Measurements from ENCODE around the gene TGIF2. TPM values are rescaled to one million over a fixed set of nuclear protein-coding genes. Genes with fewer than 3 reads are reported as not detected.

The TGIF2 gene
- total and polyA plus RNA-seq, 2 donors from 2014 or later: 11.0 to 15.3 TPM

DNA sequence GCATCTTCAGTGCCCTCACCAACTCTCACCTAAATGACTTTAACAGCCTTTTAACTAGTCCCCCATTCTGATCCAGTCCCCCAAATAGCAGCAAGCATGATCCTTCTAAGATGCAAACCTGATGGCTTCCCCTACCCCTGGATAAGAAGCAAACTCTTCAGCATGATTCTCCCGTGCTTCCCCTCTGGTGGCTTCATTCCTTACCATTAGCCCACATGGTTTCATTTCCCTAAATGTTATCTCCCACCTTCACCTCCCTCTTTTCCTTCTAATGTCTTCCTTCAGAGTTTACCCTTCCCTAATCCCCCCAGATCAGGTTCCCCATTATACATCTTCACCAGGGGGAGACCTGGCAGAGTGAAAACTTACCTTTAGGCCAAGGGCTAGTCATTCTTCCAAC is 28.1 kb downstream of the TGIF2 start:
- peaks cover 0 to 13% (median 2%) of the 10 kb centered on the region in 3 donors for H3K4me1 ChIP-seq (ENCODE audit: control insufficient read depth in 2 of 3, insufficient read depth in 2 of 3, low read depth in 1 of 3, low read length in 3 of 3)
- TF ChIP-seq CTCF (IDR thresholded peaks at IDR 0.05; ENCODE audit: borderline replicate concordance, extremely low read depth, insufficient read depth): no peak
- H3K27me3 ChIP-seq (ENCODE audit: control insufficient read depth, insufficient read depth, low read length): no peaks in the 10 kb centered on the region
- H3K9ac ChIP-seq (ENCODE audit: low read length in 3 of 3): no peak overlapping the region
- no peaks in the 10 kb centered on the region for H3K36me3 ChIP-seq (ENCODE audit: control insufficient read depth in 2 of 3, insufficient read depth in 3 of 3, low read length in 3 of 3)
- peak in 1 of 5 donors; percentile 27 for DNase-seq
- no peak overlapping the region for H3K27ac ChIP-seq (ENCODE audit: low read depth in 2 of 2, low read length in 2 of 2)
- intact Hi-C loops (cut with DNase I): loop anchor here (10.0 kb wide), 1 partner anchor 47 kb away; no protein-coding TSS in a partner anchor
- no peaks in the 10 kb centered on the region for H3K9me3 ChIP-seq (ENCODE audit: control insufficient read depth in 2 of 3, insufficient read depth in 1 of 3, low read length in 3 of 3)
- no peak overlapping the region for H3K4me3 ChIP-seq (ENCODE audit: low read length in 3 of 3)
- FAIRE-seq: no peak

- peaks cover 4 to 8% (median 5%) of the 10 kb centered on the region in 3 donors for H3K36me3 ChIP-seq (ENCODE audit: control insufficient read depth in 2 of 3, insufficient read depth in 3 of 3, low read length in 3 of 3)
- peak overlapping the region; percentile 88 to 93 for H3K27ac ChIP-seq (ENCODE audit: low read depth in 2 of 2, low read length in 2 of 2)
- H3K9ac ChIP-seq (ENCODE audit: low read length in 3 of 3): peak overlapping the region; percentile 40 to 93 (median 89)
- H3K9me3 ChIP-seq (ENCODE audit: control insufficient read depth in 2 of 3, insufficient read depth in 1 of 3, low read length in 3 of 3): no peaks in the 10 kb centered on the region
- no peak for TF ChIP-seq CTCF (IDR thresholded peaks at IDR 0.05; ENCODE audit: borderline replicate concordance, extremely low read depth, insufficient read depth)
- H3K4me1 ChIP-seq (ENCODE audit: control insufficient read depth in 2 of 3, insufficient read depth in 2 of 3, low read depth in 1 of 3, low read length in 3 of 3): peaks cover 0 to 16% (median 16%) of the 10 kb centered on the region in 3 donors
- no peak for FAIRE-seq
- intact Hi-C loops (cut with DNase I): loop anchor here (10.0 kb wide), 1 partner anchor 50 kb away; no protein-coding TSS in a partner anchor
- H3K4me3 ChIP-seq (ENCODE audit: low read length in 3 of 3): peak overlapping the region; percentile 45 to 87 (median 61)
- peak in 3 of 5 donors; percentile 60 to 89 (median 73) for DNase-seq
- no peaks in the 10 kb centered on the region for H3K27me3 ChIP-seq (ENCODE audit: control insufficient read depth, insufficient read depth, low read length)
Observed at GRCh38 chr20:36604952-36605398, 31.6 kb downstream of the TGIF2 start.

GRCh38 chr20:36605399-36606157 is 32.2 kb downstream of the TGIF2 start, which contains the start of gene RAB5IF:
Gene RAB5IF, plus strand, starts transcription at chr20:36605779. Its CDS starts 173 bp downstream, at chr20:36605952.
- Histone ChIP-seq H3K4me1 (ENCODE audit: control insufficient read depth in 2 of 3, insufficient read depth in 2 of 3, low read depth in 1 of 3, low read length in 3 of 3) (peaks cover 0 to 16% (median 16%) of the 10 kb centered on the region in 3 donors), H3K9me3 (ENCODE audit: control insufficient read depth in 2 of 3, insufficient read depth in 1 of 3, low read length in 3 of 3) (no peaks in the 10 kb centered on the region), H3K27ac (ENCODE audit: low read depth in 2 of 2, low read length in 2 of 2) (peak within 1 kb of the TSS; percentile 88 to 93), H3K4me3 (ENCODE audit: low read length in 3 of 3) (peak within 1 kb of the TSS; percentile 61 to 90 (median 87)), H3K36me3 (ENCODE audit: control insufficient read depth in 2 of 3, insufficient read depth in 3 of 3, low read length in 3 of 3) (peaks cover 4 to 8% (median 5%) of the 10 kb centered on the region in 3 donors), H3K27me3 (ENCODE audit: control insufficient read depth, insufficient read depth, low read length) (no peaks in the 10 kb centered on the region), H3K9ac (ENCODE audit: low read length in 3 of 3) (peak within 1 kb of the TSS; percentile 78 to 93 (median 89))
- intact Hi-C loops (cut with DNase I): loop anchor here (10.0 kb wide), 1 partner anchor 51 kb away; no protein-coding TSS in a partner anchor
- DNase-seq (peak; percentile 99 to 100 (median 99)), FAIRE-seq (peak; percentile 85)
- peak; percentile 87 for TF ChIP-seq CTCF (IDR thresholded peaks at IDR 0.05; ENCODE audit: borderline replicate concordance, extremely low read depth, insufficient read depth)
